ENCODE results near the gene COX20.

GRCh38 chr1:244830639-244831038, 4.8 kb upstream of the COX20 start:
- TF ChIP-seq CTCF (IDR thresholded peaks at IDR 0.05) (no peak), POLR2A (IDR thresholded peaks at IDR 0.05) (no peak)
